Measurements from ENCODE around the gene LRRC61.

LRRC61 gene

DNA sequence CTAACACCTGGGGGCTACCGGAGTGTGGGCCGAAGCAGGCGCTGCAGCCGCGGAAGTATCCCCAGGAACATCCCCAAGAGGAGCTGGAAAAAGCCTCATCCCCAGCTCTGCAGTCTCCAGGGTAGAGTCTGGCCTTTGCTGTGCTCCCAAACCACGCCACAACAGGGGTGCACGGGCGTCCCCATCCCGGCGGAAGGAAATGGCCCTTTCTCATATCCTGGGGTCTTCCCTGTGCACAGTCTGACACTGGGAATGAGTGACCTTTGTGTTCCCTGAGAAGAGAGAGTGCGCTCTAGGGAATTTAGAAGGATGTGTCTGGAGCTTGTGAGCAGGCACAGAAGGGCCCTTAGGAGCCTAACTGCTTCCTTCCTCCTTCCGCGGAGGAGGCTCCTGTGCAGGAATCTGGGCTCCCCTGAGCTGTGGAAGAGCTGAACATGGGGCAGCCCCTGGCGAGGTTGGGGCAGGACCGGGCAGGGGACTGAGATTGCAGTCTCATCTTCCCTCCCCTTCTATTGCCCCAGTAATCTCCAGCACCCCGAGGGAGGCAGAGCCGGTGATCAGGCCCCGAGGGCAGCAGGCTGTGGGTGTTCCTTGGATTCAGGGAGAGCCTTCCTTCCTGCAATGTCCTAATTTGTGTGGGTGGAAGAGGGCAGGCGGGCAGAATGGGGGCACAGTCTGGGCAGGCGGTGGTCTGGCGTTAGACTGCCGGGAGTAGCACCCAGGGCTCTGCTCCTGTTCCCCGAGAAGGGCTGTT, 46.8 kb downstream of the LRRC61 start:
- DNase-seq (ENCODE audit: low spot score), result no peak

DNA sequence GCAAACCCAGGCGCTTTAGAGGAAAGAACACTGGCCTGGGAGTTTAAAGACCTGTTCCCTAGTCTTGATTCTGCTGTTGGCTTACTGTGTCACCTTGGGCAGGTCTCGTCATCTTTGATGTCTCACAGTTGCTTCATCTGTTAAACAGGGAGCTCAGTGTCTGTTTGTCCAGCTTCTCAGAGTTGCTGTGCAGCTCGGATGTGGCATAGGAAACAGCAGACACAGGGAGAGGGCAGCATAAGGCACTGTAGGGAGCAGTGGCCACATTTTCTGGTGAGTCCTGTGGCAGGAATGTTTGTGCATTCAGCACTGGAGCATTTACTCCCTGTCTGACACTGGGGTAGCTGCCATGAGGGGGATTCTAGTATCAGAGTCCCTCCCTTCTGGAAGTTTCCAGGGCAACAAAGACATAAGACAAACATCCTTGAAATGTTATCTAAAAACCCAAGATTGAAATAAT, 47.5 kb downstream of the LRRC61 start:
- no peak for DNase-seq (ENCODE audit: low spot score)

DNA sequence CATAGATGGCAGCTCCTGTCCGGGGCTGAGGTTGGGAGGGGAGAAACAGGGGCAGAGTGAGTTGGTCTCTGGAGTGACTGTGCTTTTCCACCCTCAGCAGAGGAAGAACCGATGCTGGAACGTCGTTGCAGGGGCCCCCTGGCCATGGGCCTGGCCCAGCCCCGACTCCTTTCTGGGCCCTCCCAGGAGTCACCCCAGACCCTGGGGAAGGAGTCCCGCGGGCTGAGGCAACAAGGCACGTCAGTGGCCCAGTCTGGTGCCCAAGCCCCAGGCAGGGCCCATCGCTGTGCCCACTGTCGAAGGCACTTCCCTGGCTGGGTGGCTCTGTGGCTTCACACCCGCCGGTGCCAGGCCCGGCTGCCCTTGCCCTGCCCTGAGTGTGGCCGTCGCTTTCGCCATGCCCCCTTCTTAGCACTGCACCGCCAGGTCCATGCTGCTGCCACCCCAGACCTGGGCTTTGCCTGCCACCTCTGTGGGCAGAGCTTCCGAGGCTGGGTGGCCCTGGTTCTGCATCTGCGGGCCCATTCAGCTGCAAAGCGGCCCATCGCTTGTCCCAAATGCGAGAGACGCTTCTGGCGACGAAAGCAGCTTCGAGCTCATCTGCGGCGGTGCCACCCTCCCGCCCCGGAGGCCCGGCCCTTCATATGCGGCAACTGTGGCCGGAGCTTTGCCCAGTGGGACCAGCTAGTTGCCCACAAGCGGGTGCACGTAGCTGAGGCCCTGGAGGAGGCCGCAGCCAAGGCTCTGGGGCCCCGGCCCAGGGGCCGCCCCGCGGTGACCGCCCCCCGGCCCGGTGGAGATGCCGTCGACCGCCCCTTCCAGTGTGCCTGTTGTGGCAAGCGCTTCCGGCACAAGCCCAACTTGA, 48.2 kb downstream of the LRRC61 start:
- no peak for DNase-seq (ENCODE audit: low spot score)

DNA sequence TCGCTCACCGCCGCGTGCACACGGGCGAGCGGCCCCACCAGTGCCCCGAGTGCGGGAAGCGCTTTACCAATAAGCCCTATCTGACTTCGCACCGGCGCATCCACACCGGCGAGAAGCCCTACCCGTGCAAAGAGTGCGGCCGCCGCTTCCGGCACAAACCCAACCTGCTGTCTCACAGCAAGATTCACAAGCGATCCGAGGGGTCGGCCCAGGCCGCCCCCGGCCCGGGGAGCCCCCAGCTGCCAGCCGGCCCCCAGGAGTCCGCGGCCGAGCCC, 48.8 kb downstream of the LRRC61 start:
- no peak for DNase-seq (ENCODE audit: low spot score)

DNA sequence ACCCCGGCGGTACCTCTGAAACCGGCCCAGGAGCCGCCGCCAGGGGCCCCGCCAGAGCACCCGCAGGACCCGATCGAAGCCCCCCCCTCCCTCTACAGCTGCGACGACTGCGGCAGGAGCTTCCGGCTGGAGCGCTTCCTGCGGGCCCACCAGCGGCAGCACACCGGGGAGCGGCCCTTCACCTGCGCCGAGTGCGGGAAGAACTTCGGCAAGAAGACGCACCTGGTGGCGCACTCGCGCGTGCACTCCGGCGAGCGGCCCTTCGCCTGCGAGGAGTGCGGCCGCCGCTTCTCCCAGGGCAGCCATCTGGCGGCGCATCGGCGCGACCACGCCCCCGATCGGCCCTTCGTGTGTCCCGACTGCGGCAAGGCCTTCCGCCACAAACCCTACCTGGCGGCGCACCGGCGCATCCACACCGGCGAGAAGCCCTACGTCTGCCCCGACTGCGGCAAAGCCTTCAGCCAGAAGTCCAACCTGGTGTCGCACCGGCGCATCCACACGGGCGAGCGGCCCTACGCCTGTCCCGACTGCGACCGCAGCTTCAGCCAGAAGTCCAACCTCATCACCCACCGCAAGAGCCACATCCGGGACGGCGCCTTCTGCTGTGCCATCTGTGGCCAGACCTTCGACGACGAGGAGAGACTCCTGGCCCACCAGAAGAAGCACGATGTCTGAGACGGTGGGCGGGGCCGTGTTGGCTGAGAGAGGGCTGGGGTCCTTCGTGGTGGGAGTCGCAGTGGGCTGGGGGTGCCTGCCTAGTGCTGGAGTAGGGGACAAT, 49.3 kb downstream of the LRRC61 start:
- DNase-seq (ENCODE audit: low spot score), result no peak

DNA sequence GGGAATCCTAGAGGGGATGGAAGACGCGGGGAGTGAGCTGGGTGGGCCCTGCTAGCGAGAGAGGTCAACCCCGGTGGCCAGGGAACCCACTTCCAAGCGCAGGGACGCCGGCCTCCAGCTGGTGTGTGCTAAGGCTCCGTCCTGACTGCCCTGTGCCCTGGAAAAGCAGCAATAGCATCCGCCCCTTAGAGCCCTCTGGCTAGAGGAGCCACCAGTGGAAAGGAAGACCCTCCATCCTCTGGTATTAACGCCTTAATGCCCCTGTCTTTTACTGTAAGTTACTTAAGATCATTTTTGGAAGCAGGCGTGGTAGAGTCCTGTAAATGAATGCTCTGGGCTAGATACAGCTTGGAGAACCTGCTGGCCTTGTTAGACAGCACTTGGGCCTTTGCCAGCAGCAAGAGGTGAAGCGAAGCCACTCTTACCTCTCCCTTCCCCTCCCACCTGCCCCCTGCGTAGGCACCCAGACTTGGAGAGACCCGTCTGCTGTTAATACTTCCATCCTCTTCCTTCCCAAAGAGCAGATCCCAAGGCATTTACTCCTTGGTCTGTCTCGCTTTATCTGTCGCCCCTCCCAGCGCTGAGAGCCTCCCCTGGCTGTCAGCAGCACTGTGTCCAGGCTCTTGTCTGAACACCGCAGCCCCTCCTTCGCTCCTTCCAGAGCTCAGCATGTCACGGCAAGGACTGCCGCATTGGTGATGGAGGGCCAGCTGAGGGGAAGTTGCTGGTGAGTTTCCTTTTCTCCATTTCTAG, 50.1 kb downstream of the LRRC61 start:
- DNase-seq (ENCODE audit: low spot score), result no peak

DNA sequence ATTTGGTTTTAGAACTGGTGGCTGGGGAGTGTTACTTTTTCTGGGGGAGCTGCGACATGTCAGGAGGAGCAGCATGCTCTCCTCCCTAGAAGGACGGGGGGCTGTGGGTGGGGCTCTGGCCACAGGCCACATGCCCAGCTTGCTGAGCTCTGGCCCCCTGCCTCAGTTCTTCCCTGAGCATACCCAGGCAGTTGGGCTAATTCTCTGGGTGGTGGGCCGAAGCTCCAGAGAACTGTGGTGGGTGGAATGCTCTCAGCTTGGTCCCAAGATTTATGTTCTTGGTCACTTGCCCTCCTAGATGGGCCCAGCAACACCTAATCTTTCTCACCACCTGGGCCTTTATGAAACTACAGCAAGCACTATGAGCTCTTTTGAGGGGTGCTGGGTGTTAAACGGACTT, 50.9 kb downstream of the LRRC61 start:
- no peak for DNase-seq (ENCODE audit: low spot score)

DNA sequence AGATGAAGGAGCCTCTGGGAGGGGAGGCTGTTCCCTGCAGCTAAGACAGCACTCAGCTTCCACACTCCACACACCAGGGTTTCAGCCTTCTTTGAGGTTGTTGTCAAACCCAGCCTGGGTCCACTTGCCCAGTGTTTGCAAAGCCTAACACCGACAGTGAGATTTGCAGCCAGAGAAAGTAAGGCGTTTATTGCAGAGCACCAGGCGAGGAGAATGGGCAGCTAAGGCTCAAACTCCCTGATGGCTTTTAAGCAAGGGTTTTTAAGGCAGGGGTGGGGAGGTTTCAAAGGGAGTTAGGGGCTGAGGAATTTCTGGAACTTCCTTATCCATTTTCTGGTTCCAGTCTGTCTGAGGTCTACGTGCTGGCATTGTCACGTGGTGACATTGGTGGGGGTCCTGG, 51.3 kb downstream of the LRRC61 start:
- DNase-seq (ENCODE audit: low spot score), result no peak

DNA sequence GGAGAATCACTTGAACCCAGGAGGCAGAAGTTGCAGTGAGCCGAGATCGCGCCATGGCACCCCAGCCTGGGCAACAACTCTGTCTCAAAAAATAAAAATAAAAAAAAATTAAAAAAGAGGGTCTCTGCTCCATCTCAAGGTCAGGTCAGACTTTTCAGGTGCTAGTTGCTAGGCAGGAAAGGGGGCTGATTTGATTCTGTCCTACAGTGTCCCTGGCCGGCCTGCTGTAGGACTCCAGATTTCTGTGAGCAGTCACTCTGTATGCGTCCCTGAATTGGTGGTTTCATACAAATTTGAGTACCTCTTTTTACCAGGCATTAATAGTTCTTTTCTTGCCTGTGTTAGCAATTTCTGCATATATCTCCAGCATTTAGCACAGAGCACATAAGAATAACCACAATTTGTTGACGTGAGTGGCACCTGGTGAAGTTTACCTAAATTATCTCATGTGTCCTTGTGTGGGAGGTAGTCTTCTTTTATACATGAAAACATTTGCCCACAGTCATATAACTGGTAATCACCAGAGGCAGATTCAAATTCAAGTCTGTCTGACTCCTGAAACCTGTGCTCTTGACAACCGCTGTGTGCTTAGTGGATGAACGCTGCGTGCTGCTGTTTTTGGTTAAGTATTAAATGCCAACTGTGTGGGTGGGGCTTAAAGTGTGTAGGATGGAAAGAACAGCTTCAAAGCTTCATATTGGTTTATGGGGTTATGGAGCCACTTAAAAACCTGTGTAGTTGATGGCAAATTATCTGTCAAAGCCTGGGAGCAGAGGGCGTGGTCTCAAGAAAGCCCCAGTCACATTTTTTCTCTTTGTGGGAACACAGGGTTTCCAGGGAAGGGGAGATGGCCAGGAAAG, 52.7 kb downstream of the LRRC61 start:
- DNase-seq (ENCODE audit: low spot score), result no peak

DNA sequence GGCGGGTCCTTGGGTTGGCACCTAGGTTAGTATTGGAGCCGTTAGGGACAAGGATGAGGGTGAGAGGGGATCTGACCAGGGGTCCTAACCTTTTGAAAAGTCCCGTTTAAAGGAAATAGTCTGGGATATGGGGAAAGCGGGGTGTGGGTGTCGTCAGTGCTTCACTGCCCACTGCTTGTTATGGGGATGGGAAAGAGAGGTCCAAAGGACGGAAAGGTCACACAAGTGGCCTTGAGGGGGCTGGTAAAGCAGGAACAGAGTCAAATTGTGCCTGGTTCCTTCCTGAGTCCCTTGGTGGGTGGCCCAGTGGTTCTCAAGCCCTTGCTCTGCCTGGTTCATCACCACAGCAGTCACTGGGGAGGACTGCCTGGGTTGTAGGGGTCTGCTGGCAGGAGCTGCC, 53.4 kb downstream of the LRRC61 start:
- no peak for DNase-seq (ENCODE audit: low spot score)

DNA sequence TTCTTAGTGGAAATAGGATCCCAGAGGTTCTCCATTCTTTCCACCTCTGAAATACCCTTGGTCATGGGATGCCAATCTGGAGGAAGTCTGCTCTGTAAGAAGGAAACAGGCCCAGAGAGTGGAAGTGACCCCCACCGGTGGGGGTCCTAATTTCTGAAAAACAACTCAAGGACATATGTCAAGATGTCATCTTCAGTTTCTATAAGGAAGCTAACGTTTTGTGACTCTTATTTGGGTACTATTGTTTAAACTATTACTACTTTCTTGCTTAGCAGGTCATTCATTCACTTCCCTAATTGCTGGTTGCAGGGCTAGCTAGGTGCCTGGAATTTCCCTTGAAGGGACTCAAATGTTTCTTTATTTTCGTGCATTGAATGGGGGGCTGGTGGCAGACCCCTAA, 54.0 kb downstream of the LRRC61 start:
- DNase-seq (ENCODE audit: low spot score), result no peak

DNA sequence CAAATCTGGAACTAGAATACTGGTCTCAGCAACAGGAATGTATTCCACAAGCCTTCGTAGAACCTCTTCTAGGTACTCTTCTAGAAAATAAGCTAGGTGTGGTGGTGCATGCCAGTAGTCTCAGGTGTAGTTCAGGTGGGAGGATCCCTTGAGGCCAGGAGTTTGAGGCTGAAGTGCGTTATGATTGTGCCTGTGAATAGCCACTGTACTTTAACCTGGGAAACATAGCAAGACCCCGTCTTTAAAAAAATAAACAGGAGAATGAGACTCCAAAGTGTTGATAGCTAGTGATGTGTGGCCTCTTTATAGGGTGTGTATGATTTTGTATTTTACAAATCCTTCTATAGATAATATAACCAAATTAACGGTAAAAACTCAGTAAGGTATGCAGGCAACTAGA, 54.5 kb downstream of the LRRC61 start:
- no peak for DNase-seq (ENCODE audit: low spot score)

DNA sequence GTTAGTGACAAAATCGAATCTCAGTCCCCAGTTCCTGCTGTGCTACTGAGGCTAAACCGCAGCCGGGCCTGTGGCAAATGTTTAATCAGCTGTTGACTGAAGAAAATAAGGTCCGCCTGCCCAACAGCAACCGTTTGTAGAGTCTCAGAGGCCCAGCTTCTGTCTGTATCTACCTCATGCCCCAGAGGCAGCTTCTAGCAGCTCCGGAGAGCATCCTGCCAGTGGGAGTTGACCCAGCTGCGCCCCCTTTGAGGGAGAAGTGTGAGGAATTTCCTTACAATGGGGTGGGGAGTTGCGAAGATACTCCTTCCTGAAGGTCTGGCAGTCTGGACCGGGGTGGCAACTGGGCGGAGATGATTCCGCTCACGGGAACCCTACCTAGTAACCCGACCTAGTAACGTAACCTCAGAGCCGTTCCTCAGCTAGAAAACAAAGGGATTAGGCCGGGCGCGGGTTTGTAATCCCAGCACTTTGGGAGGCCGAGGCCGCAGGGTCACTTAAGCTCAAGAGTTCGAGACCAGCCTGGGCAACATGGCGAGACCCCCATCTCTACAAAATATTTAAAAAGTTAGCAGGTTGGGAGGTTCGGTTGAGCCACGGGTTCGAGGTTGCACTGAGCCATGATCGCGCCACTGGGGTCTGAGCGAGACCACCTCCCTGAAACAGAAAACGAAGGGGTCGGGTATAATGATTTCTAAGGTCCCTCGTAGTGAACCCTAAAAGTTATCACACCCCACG, 55.1 kb downstream of the LRRC61 start:
- DNase-seq (ENCODE audit: low spot score), result peak; percentile 77

DNA sequence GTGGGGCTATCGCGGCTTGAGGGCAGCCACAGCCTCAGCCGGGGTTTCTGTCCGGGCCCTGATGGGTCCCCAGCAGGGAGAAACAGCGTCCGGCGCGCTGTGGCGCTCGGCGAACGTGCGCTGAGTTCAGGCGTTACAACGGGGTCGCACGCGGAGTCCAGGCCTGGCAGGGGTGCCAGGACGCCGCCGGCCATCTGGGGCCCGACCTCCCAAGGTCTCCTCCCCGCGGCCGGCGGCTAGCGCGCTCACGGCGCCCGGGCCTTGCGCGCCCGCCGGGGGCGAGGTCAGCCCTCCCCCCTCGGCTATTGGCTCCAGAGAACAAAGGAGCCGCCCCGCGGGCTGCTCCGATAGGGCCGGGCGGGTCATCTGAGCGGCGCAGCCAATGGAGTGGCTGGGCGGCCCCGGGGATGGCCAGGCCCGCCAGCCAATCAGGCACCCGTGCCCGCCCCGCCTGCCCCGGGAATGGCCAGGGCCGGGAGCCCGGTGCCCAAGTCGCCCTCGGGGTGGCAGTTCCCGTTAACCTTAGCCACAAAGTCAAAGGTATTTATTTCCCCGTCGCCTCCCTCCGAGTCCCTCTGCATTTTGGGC, 55.8 kb downstream of the LRRC61 start, which contains the start of gene ZNF775:
Gene ZNF775, plus strand, starts transcription at position 478 of the 588 bp plus-strand sequence. CDS start 9,141 bp downstream, outside the sequence.
- DNase-seq (ENCODE audit: low spot score), result peak; percentile 93

DNA sequence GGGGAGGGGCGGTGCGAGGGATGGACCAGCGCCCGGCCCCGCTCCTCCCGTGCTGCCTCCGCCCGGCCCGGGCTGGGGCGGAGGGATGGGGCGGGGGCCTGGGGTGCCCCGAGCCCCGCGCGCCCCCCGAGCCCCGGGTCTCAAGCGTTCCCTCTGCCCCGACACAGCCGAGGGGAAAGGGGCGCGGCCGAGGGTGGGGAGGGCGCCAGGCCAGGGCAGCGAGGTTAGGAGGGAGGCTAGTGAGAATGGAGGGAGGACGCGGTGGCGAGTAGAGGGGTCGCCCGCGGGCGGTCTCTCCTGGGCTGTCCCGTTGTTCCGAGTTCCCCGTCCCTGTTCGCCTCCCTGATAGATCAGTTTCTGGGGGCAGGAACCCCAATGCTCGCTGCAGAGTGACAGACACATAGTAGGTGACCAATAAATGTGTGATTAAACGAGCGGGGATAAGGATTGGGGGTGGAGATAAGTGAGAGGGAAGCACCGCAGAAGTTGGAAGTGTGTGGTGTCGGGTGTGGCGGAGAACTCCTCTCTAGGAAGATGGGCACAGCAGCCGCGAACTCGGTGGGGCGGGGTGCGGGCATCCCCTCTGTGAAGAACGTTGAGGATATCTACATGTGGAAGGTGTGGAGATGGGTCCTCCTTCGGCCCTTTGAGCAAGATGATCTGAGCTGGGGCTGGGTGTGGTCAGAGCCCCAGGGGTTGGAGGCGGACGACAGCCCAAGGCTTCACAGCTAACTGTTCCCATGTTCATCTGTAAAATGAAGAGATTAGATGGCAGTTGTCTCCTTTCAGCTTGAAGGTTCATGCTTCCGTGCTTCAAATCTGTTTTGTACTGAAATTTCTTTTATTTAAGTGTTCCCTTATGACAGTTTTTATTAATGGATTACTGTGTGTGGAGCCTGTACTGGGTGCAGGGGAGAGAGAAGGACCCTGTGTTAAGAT, 56.6 kb downstream of the LRRC61 start:
- no peak for DNase-seq (ENCODE audit: low spot score)

DNA sequence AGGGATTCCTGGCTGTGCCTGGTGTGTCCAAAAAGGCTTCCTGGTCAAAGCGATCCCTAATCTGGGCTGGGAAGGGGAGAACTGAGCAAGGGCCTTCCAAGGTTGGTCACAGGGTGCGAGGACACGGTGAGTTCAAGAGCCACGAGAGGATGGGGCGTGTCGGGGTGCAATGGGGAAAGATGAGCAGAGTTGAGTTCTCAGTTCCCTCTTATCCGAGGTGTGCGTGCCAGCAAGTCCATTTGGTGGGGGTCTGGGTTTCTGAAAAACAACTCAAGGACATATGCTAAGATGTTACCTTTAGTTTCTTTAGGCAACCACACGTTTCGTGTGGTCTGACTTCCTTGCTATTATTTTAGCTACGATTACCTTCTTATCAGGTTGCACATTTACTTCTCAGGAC, 57.3 kb downstream of the LRRC61 start:
- no peak for DNase-seq (ENCODE audit: low spot score)

DNA sequence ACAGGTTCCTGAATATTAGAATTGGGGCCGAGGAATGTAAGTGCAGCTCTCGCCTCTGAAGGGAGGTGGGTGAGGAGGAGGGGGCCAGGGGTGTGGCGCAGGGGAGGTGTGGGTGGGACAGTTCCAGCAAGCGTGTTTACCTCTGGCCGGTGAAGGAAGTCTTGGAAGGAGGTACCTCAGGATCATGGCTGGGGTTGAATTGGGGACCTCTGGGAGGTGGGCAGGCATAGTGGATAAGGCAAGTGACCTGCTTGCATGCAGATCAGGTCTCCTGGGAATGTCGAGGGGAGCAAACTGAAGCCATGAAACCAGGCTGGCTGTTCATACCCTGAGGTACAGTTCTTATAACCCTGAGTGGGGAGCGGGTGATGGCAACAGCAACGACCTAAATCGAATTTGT, 57.9 kb downstream of the LRRC61 start:
- no peak for DNase-seq (ENCODE audit: low spot score)

DNA sequence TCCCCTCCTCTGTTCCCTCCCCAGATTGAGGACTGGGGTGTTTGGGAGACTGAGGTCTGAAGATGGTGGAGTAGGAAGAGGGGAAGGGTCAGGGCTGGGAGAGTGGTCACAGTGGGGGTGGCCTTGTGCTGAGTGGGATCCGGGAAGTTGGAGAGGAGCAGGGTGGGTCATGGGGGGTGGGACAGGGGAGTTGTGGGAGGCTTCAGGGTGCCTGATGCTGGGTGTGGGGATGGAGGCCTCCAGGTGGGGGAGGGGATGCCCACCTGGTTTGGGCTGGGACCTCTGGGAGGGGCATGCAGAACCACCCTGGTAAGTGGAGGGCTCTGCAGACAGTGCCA, 58.6 kb downstream of the LRRC61 start:
- DNase-seq (ENCODE audit: low spot score), result no peak
